ENCODE data around the gene GSTO2.

DNA sequence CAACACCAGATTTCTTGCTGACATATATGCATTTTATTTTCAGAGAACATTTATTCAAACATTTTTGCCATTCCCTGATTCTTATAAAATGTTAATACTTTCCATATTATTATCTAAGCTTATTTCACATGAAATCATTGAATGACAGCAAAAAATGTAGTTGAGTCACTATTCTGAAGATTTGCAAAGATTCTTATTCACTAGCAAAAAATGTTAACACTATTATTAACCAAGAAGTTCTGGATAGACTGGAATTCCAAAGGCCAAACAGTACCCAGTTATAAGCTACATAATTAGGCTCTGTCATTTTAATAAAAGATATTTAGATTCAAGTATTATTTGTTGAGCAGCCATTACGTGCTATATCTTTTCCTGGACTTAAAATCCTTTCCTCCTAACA, 4.3 kb downstream of the GSTO2 start:
- TF ChIP-seq CTCF (IDR thresholded peaks at IDR 0.05; ENCODE audit: low read depth, low read length, poor library complexity, severe bottlenecking) (no peak), EZH2phosphoT487 (IDR thresholded peaks at IDR 0.05; ENCODE audit: borderline replicate concordance, low read length) (no peak)

All from DOHH2 (cell line).